ENCODE data around the gene CD8B. TPM values are rescaled to one million over a fixed set of nuclear protein-coding genes. Genes with fewer than 3 reads are reported as not detected.

Gene CD8B
- total and polyA plus RNA-seq, 9 of the 15 experiments (the other 6 are each of a cell fraction or from before 2014, with no cell fraction given) = not detected

DNA sequence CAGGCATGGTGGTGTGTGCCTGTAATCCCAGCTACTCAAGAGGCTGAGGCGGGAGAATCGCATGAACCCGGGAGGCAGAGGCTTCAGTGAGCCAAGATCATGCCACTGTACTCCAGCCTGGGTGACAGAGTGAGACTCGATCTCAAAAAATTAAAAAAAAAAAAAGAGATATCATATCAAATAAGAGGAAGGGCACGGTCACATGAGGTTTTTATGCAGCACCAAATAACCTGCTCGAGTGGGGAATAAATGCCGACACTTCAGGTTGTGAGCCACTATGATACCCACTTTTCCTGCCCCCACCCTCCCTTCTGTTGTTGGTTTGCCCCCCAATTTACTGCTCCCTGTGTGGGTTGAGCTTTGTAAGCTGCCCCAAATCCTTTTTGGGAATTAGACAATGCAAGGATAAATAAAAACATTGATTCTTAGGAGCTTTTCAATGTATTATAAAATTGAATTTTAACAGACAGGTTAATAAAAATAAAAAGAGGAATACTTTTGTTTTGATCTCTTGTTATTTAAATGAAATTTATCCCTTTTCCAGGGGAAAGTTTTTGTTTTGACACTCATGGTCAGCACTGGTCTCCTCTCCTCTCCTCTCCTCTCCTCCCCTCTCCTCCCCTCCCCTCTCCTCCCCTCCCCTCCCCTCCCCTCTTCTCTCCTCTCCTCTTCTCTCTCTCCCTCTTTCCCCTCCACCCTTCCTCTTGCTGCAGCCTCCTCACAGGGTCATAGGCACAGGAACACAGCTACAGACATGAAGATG is 29.2 kb downstream of the CD8B start (continued):
- TF ChIP-seq CHD7 (IDR thresholded peaks at IDR 0.05; ENCODE audit: low read depth, low read length) (no peak), HNRNPK (IDR thresholded peaks at IDR 0.05; ENCODE audit: low read depth, low read length, poor library complexity, severe bottlenecking) (peak; percentile 17)

Measured in K562 (cell line).